Right lobe of liver (tissue), 6 donors: ENCODE data around the gene ITGA3. TPM values are rescaled to one million over a fixed set of nuclear protein-coding genes. Genes with fewer than 3 reads are reported as not detected.

Experiments used
- ATAC-seq, 4 donors: fragments of 200-7000 bp; cut with Tn5 transposase; one replicate each; pipeline ENCODE4 v1.9.1; 2020; ENCODE audit warnings: mild to moderate bottlenecking in 4 of 4, moderate library complexity in 4 of 4
- DNase-seq, 3 donors: peaks; one replicate each; pipeline ENCODE4 v3.0.0-alpha.2; 2020
- H3K27ac ChIP-seq, 3 donors: fragments of 200-600 bp; one replicate each; pipeline ENCODE4 v1.8.0; 2022
- H3K27me3 ChIP-seq, 2 donors: fragments of 200-600 bp; one replicate each; pipeline ENCODE4 v1.8.0; 2022
- H3K36me3 ChIP-seq, 4 donors: fragments of 200-600 bp; sonication (generic) in 1 of 4; one replicate each; pipeline versions ENCODE4 v1.5.1 to v1.8.0; 2017 to 2022; ENCODE audit warnings: control low read depth in 1 of 4
- H3K4me1 ChIP-seq, 4 donors: fragments of 200-600 bp; sonication (generic) in 1 of 4; one replicate each; pipeline versions ENCODE4 v1.5.1 to v1.8.0; 2017 to 2022; ENCODE audit warnings: control low read depth in 1 of 4
- H3K4me3 ChIP-seq, 3 donors: fragments of 200-600 bp; one replicate each; pipeline ENCODE4 v1.8.0; 2022
- H3K9me3 ChIP-seq, 4 donors: fragments of 200-600 bp; sonication (generic) in 1 of 4; one replicate each; pipeline versions ENCODE4 v1.5.1 to v1.8.0; 2017 to 2022; ENCODE audit warnings: control low read depth in 1 of 4
- POLR2A ChIP-seq: fragments of 450-650 bp; IDR thresholded peaks from one replicate; pipeline ENCODE4 v1.6.1; 2017; ENCODE audit warnings: antibody characterized with exemption, mild to moderate bottlenecking
- WGBS: methylation state at CpG from one replicate; pipeline ENCODE4 v1.1.6; 2018; ENCODE audit warnings: low coverage, low lambda C conversion rate; ENCODE audit not compliant: insufficient coverage; ENCODE audit errors: missing lambda C conversion rate; 5-methylcytosine and 5-hydroxymethylcytosine counted together
- intact Hi-C, 2 donors: fragments of 100-400 bp; cut with DNase I; formaldehyde crosslinking; loops; one replicate each; pipeline versions ENCODE4 v1.11.2 to v1.14.1; 2022
- total RNA-seq, 6 experiments: library from RNA; depleted of rRNA in 2 of 6; stranded (reverse); fragments of >200 nt in 2 of 6; fragmentation: NEBNext Ultra II Directional in 3 of 6; extraction: Animal tissue kit (Norgen Biotek cat#: 25700) in 3 of 6; gene quantifications; one replicate each; pipeline versions ENCODE4 v1.1.0 to v1.2.4, GENCODE V29; 2016 to 2023
- TF ChIP-seq, protein P1 (sequence below), 4 donors: fragments of 200-600 bp in 3 of 4; fragments of 450-650 bp in 1 of 4; IDR thresholded peaks; one replicate each; pipeline versions ENCODE4 v1.5.1 to v1.8.0; 2016 to 2022; ENCODE audit warnings: antibody characterized with exemption in 4 of 4, mild to moderate bottlenecking in 2 of 4
- donor health status: DM: no; HTN: yes; CAD: no.
- donor health status: DM: no; HTN: no; CAD: no.
- donor health status: DM: no; HTN: no; CAD: no.
- donor health status: DM: no; HTN: yes; CAD: no.
- donor health status: DM: no; HTN: yes; CAD: no.

ITGA3 gene
- total RNA-seq, 6 experiments from 2014 or later = 1.4 to 3.7 (median 2.4) TPM

GRCh38 chr17:50125420-50125997 lies 69.6 kb downstream of the ITGA3 start:
- Histone ChIP-seq H3K4me3 (no peak overlapping the region), H3K27me3 (peaks cover 0 to 6% of the 10 kb centered on the region in 2 donors), H3K9me3 (no peaks in the 10 kb centered on the region), H3K27ac (no peak overlapping the region), H3K36me3 (no peaks in the 10 kb centered on the region), H3K4me1 (no peaks in the 10 kb centered on the region)
- no peak for TF ChIP-seq POLR2A
- TF ChIP-seq, protein P1, sequence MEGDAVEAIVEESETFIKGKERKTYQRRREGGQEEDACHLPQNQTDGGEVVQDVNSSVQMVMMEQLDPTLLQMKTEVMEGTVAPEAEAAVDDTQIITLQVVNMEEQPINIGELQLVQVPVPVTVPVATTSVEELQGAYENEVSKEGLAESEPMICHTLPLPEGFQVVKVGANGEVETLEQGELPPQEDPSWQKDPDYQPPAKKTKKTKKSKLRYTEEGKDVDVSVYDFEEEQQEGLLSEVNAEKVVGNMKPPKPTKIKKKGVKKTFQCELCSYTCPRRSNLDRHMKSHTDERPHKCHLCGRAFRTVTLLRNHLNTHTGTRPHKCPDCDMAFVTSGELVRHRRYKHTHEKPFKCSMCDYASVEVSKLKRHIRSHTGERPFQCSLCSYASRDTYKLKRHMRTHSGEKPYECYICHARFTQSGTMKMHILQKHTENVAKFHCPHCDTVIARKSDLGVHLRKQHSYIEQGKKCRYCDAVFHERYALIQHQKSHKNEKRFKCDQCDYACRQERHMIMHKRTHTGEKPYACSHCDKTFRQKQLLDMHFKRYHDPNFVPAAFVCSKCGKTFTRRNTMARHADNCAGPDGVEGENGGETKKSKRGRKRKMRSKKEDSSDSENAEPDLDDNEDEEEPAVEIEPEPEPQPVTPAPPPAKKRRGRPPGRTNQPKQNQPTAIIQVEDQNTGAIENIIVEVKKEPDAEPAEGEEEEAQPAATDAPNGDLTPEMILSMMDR (IDR thresholded peaks at IDR 0.05) = no peak
- intact Hi-C loops = no loop called here
- WGBS = 92% methylated on average over 4 of the region's 4 CpGs
- no peak for DNase-seq
- ATAC-seq = no peak

- ATAC-seq (peak in 2 of 4 donors; percentile 8 to 15), DNase-seq (no peak)
- intact Hi-C loops = no loop called here
- TF ChIP-seq, protein P1 (IDR thresholded peaks at IDR 0.05) = no peak
- no peak for TF ChIP-seq POLR2A
- H3K9me3 ChIP-seq = no peaks in the 10 kb centered on the region
- H3K36me3 ChIP-seq = no peaks in the 10 kb centered on the region
- H3K4me3 ChIP-seq = no peak overlapping the region
- no peak overlapping the region for H3K27ac ChIP-seq
- 45% methylated on average over 6 of the region's 6 CpGs for WGBS
- peaks cover 0 to 6% of the 10 kb centered on the region in 2 donors for H3K27me3 ChIP-seq
- no peaks in the 10 kb centered on the region for H3K4me1 ChIP-seq
Measured at GRCh38 chr17:50127697-50128361, 71.9 kb downstream of the ITGA3 start.

- ATAC-seq (peak in 3 of 4 donors; percentile 8 to 13 (median 12)), DNase-seq (no peak)
- TF ChIP-seq POLR2A = no peak
- TF ChIP-seq, protein P1 (IDR thresholded peaks at IDR 0.05) = no peak
- Histone ChIP-seq H3K4me1 (peaks cover 0 to 3% (median 0%) of the 10 kb centered on the region in 4 donors), H3K27ac (peak overlapping the region in 1 of 3 donors; percentile 16), H3K9me3 (no peaks in the 10 kb centered on the region), H3K4me3 (peak overlapping the region; percentile 18 to 24 (median 21)), H3K27me3 (peaks cover 0 to 6% of the 10 kb centered on the region in 2 donors), H3K36me3 (no peaks in the 10 kb centered on the region)
- intact Hi-C loops = no loop called here
- WGBS = 15% methylated on average over 31 of the region's 32 CpGs
Measured at GRCh38 chr17:50128441-50129352, 72.8 kb downstream of the ITGA3 start.

DNA sequence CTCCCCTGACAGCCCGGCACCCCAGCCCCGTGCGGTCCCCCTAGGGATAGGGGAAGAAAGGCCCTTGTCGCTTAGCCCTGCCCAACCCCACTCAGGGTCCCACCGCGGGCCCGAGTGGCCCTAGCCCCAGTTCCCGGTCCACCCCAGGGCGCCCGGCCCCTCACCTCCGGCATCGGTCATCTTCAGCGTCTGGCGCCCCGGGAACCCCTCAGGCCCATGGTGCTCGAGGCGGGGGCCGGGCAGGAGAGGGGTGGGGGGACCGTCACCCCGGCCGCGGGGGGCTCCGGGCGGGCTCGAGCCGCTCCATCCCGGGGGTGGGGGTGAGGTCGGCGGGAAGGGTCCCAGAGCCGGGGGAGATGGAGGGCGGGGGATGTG lies 73.4 kb downstream of the ITGA3 start:
- peaks cover 0 to 1% (median 0%) of the 10 kb centered on the region in 4 donors for H3K36me3 ChIP-seq
- peaks cover 0 to 3% (median 0%) of the 10 kb centered on the region in 4 donors for H3K4me1 ChIP-seq
- TF ChIP-seq POLR2A = no peak
- TF ChIP-seq, protein P1 (IDR thresholded peaks at IDR 0.05) = no peak
- intact Hi-C loops = no loop called here
- no peak for DNase-seq
- peak in 2 of 4 donors; percentile 3 for ATAC-seq
- WGBS = 4% methylated on average over 9 of the region's 31 CpGs
- H3K4me3 ChIP-seq = peak overlapping the region; percentile 18 to 24 (median 21)
- H3K27me3 ChIP-seq = peaks cover 0 to 6% of the 10 kb centered on the region in 2 donors
- no peaks in the 10 kb centered on the region for H3K9me3 ChIP-seq
- H3K27ac ChIP-seq = peak overlapping the region in 1 of 3 donors; percentile 16
